IPS-20b (cell line): ENCODE measurements around the gene TUBB4B.

Source experiments
- H3K27ac ChIP-seq: one replicate; pipeline ENCODE4 v1.5.1; 2013; ENCODE audit warnings: low read length
- H3K27me3 ChIP-seq: 2 replicates; pipeline ENCODE4 v1.6.1; 2013; ENCODE audit warnings: mild to moderate bottlenecking, low read length, inconsistent platforms; ENCODE audit not compliant: insufficient read depth
- H3K36me3 ChIP-seq: 2 replicates; pipeline ENCODE4 v1.6.1; 2013; ENCODE audit warnings: low read depth, mild to moderate bottlenecking, inconsistent platforms, low read length, moderate library complexity; ENCODE audit not compliant: insufficient read depth
- H3K4me1 ChIP-seq: 2 replicates; pipeline ENCODE4 v1.6.1; 2013; ENCODE audit warnings: mild to moderate bottlenecking, control low read depth, inconsistent platforms, low read length, moderate library complexity; ENCODE audit not compliant: insufficient read depth
- H3K4me3 ChIP-seq: 2 replicates; pipeline ENCODE4 v1.5.1; 2013; ENCODE audit warnings: mild to moderate bottlenecking, low read length, inconsistent platforms
- H3K9ac ChIP-seq: 2 replicates; pipeline ENCODE4 v1.6.1; 2013; ENCODE audit warnings: low read depth, mild to moderate bottlenecking, inconsistent platforms, low read length, moderate library complexity
- H3K9me3 ChIP-seq: 2 replicates; pipeline ENCODE4 v1.6.1; 2013; ENCODE audit warnings: mild to moderate bottlenecking, low read depth, low read length, inconsistent platforms; ENCODE audit not compliant: insufficient read depth

The TUBB4B gene

GRCh38 chr9:137266162-137266527, 25.1 kb downstream of the TUBB4B start:
- peaks cover 35% of the 10 kb centered on the region for H3K36me3 ChIP-seq
- no peak overlapping the region for H3K27ac ChIP-seq
- H3K27me3 ChIP-seq, result no peaks in the 10 kb centered on the region
- no peaks in the 10 kb centered on the region for H3K9me3 ChIP-seq
- H3K4me3 ChIP-seq, result no peak overlapping the region
- H3K9ac ChIP-seq, result no peak overlapping the region
- no peaks in the 10 kb centered on the region for H3K4me1 ChIP-seq

- no peak overlapping the region for H3K9ac ChIP-seq
- no peaks in the 10 kb centered on the region for H3K27me3 ChIP-seq
- H3K4me1 ChIP-seq, result no peaks in the 10 kb centered on the region
- H3K4me3 ChIP-seq, result no peak overlapping the region
- no peak overlapping the region for H3K27ac ChIP-seq
- no peaks in the 10 kb centered on the region for H3K9me3 ChIP-seq
- H3K36me3 ChIP-seq, result peaks cover 35% of the 10 kb centered on the region
Observed at GRCh38 chr9:137266585-137267453, 25.7 kb downstream of the TUBB4B start.

- Histone ChIP-seq H3K27me3 (no peaks in the 10 kb centered on the region), H3K27ac (no peak overlapping the region), H3K9ac (no peak overlapping the region), H3K4me3 (no peak overlapping the region), H3K9me3 (no peaks in the 10 kb centered on the region), H3K4me1 (no peaks in the 10 kb centered on the region), H3K36me3 (peaks cover 38% of the 10 kb centered on the region)
Observed at GRCh38 chr9:137267933-137268355, 26.9 kb downstream of the TUBB4B start.

- H3K4me3 ChIP-seq, result no peak overlapping the region
- H3K36me3 ChIP-seq, result peaks cover 39% of the 10 kb centered on the region
- H3K27ac ChIP-seq, result no peak overlapping the region
- no peak overlapping the region for H3K9ac ChIP-seq
- no peaks in the 10 kb centered on the region for H3K9me3 ChIP-seq
- no peaks in the 10 kb centered on the region for H3K4me1 ChIP-seq
- no peaks in the 10 kb centered on the region for H3K27me3 ChIP-seq
Observed at GRCh38 chr9:137268538-137269201, 27.6 kb downstream of the TUBB4B start.

- H3K27me3 ChIP-seq, result no peaks in the 10 kb centered on the region
- H3K4me3 ChIP-seq, result no peak overlapping the region
- H3K4me1 ChIP-seq, result no peaks in the 10 kb centered on the region
- peaks cover 33% of the 10 kb centered on the region for H3K36me3 ChIP-seq
- no peak overlapping the region for H3K9ac ChIP-seq
- H3K9me3 ChIP-seq, result no peaks in the 10 kb centered on the region
- no peak overlapping the region for H3K27ac ChIP-seq
Observed at GRCh38 chr9:137269231-137269772, 28.2 kb downstream of the TUBB4B start.

GRCh38 chr9:137270929-137271695, 30.0 kb downstream of the TUBB4B start:
- peaks cover under 1% of the 10 kb centered on the region for H3K4me1 ChIP-seq
- H3K9ac ChIP-seq, result no peak overlapping the region
- H3K36me3 ChIP-seq, result peaks cover 28% of the 10 kb centered on the region
- H3K27ac ChIP-seq, result no peak overlapping the region
- H3K27me3 ChIP-seq, result no peaks in the 10 kb centered on the region
- no peaks in the 10 kb centered on the region for H3K9me3 ChIP-seq
- no peak overlapping the region for H3K4me3 ChIP-seq

GRCh38 chr9:137271696-137272076, 30.6 kb downstream of the TUBB4B start:
- Histone ChIP-seq H3K4me3 (no peak overlapping the region), H3K9ac (no peak overlapping the region), H3K27ac (no peak overlapping the region), H3K36me3 (peaks cover 26% of the 10 kb centered on the region), H3K27me3 (no peaks in the 10 kb centered on the region), H3K9me3 (no peaks in the 10 kb centered on the region), H3K4me1 (peaks cover 7% of the 10 kb centered on the region)

- no peak overlapping the region for H3K4me3 ChIP-seq
- H3K9me3 ChIP-seq, result no peaks in the 10 kb centered on the region
- no peak overlapping the region for H3K9ac ChIP-seq
- peaks cover 24% of the 10 kb centered on the region for H3K36me3 ChIP-seq
- H3K4me1 ChIP-seq, result peaks cover 14% of the 10 kb centered on the region
- H3K27ac ChIP-seq, result no peak overlapping the region
- H3K27me3 ChIP-seq, result no peaks in the 10 kb centered on the region; the same call in 1 of the 2 replicates
Observed at GRCh38 chr9:137272241-137273094, 31.4 kb downstream of the TUBB4B start.

GRCh38 chr9:137273095-137273490, 32.0 kb downstream of the TUBB4B start:
- no peak overlapping the region for H3K9ac ChIP-seq
- no peaks in the 10 kb centered on the region for H3K9me3 ChIP-seq
- H3K4me1 ChIP-seq, result peaks cover 14% of the 10 kb centered on the region
- H3K27ac ChIP-seq, result no peak overlapping the region
- H3K4me3 ChIP-seq, result no peak overlapping the region
- peaks cover 24% of the 10 kb centered on the region for H3K36me3 ChIP-seq
- peaks cover 6% of the 10 kb centered on the region; the same call in 1 of the 2 replicates for H3K27me3 ChIP-seq

GRCh38 chr9:137273611-137274320, 32.7 kb downstream of the TUBB4B start:
- Histone ChIP-seq H3K27ac (no peak overlapping the region), H3K4me3 (no peak overlapping the region), H3K9me3 (no peaks in the 10 kb centered on the region), H3K9ac (no peak overlapping the region), H3K4me1 (peaks cover 14% of the 10 kb centered on the region), H3K36me3 (peaks cover 21% of the 10 kb centered on the region), H3K27me3 (peaks cover 12% of the 10 kb centered on the region; the same call in 1 of the 2 replicates)
